GM19468 (cell line): Measurements from ENCODE around the gene ZNF222.

Experiments used
- ATAC-seq: cut with Tn5 transposase; IDR thresholded peaks from one replicate; pipeline ENCODE4 v1.9.1; 2021; ENCODE audit warnings: mild to moderate bottlenecking, moderate library complexity, moderate number of reproducible peaks; ENCODE audit not compliant: unreplicated experiment; ENCODE audit errors: extremely low read depth

Gene ZNF222

DNA sequence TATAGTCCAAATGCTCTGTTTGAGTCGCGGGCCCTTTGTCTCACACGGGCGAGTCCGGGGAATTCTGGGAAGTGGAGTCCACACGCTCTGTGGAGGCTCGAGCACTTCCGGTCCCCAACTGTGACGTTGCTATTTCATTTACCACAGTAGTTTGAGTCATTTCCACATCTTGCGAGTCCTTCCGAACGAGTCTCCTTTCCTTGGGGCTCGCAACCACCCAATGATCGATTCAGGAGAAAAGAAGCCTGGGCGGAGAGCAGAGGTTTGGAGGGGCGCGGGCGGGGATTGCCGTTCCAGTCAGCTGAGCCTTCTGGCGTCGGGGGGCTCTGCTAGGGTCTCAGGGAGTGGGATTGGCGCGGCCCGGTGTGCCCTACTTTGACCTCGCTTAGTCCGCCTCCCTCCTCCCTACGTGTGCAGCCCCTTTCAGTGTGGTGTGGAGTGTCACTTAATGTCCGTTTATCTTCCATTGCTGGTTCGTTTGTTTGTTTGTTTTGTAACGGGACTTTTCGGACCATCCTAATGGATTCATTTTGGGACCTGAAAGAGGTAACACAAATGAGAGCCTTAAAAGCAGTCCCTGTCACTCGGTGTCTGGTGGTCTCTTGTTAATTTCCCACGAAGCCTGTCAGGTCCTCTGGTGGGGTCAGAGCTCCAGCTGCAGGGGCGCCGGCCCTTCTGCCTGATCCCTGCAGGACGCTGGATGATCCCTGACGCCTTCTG, at the start of gene ZNF222:
Gene ZNF222 (plus strand): TSS at position 163 of the 720 bp plus-strand sequence. CDS start 58 bp downstream, at position 221.
- ATAC-seq = peak; percentile 71

DNA sequence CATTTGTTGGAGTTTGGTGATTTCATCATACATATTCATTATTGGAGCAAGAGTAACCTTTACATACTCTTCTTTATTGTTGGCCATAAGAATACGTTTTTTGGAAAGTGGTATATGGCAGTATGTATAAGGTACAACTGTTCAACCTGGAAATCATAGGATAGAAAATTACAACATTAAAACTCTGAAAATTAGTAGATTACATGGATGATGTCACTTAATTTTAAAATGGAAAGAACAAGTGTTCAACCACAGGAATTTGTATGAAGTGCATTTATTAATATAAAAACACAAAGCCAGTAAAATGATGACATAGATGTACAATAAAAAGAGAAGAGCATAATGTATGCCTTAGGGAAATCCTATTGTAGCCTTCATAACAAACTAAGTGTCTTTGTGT, 48.4 kb upstream of the ZNF222 start:
- no peak for ATAC-seq

DNA sequence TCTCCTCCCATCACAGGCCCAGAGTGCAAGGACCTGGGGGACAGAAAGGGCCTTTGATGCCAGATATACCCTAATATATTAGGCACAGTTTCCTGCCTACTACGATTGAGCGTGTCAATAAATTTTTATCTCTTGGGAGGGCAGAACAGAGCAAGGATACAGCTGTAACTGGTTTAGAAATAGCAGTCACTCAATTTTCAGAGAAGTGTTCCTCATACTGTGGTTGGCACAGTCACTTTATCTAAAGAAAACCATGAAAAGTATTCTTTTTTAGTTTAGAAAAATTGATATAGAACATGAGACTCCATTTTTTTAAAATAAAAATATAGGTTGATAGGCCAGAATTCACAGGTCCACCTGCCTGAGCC, 41.7 kb upstream of the ZNF222 start:
- ATAC-seq = no peak

DNA sequence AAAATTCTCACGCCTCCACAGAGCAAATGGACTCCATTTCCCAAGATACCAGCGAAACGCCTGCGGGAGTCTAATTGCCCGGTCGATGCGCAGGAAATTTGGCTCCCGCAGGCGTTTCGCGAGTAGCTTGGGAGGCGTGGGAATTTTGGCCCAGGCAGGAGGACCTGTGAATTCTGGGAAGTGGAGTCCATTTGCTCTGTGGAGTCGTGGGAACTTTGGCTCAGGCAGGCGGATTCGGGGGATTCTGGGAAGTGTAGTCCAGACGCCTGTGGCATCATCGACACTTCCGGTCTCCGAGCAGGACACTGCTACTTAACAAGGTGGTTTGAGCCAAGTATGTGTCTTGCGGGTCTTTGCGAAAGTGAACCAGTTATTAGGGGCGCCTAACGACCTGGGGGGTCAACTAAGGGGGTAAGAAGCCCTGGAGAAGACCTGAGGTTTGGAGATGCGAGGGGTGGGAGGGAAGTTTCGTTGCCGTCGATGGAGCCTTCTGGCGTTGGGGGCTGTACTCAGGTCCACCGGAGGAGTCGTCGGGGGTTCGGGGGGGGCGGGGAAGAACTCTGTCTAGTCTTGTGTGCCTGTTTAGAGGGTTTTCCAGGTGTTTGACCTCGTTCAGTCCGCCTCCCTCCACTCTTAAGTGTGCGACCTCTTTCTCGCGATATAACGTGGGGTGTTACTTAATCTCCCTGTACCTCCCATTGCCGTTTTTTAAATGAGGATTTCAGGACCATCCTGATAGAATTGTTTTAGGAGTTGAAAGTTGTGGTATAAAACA, 41.1 kb upstream of the ZNF222 start, which contains the start of gene ZNF155:
Gene ZNF155 (plus strand): TSS at position 277 of the 775 bp plus-strand sequence. CDS start 4,356 bp downstream, outside the sequence.
- ATAC-seq = peak; percentile 19

DNA sequence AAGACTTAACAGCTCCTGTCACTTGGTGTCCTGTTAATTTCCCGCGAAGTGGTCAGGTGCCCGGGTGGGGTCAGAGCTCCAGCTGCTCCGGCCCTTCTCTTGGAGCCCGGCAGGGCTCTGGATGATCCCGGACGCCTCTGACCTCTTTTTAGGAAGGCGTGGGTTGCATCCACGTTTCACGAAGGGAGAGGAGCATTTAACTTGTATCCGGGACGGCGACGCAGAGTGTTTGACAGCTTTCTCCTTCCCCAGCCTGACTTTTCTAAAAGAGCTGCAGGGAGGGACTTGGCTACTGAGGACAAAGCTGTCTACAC, 40.5 kb upstream of the ZNF222 start:
- no peak for ATAC-seq

DNA sequence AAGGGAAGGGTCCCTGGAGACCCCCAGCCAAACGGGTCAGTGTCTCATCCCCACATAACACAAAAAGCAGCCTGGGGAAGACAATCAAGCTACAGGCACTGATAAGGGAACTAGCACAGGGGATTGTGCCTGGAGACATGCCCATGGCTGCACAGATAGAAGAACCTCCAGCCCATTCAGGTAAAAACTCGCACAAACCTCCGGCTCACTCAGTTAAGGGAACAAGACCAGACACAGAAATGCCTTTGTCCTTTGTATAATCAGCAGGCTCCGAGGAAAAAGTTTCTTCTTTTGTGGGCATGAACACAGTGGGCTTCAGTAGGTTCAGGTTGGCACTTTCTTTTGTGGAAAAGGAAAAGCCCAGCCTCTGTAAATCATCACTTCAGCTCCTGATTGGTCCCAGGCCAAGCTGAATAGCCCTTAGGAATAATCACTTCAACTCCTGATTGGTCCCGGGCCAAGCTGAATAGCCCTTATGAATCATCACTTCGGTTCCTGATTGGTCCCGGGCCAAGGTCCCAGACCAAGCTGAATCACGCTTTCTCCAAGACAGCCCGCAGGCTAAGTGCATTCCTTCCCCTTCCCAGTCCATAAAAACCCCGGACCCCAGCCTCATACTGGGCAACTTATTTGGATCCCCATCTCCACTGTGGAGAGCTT, 27.4 kb upstream of the ZNF222 start:
- ATAC-seq = no peak

DNA sequence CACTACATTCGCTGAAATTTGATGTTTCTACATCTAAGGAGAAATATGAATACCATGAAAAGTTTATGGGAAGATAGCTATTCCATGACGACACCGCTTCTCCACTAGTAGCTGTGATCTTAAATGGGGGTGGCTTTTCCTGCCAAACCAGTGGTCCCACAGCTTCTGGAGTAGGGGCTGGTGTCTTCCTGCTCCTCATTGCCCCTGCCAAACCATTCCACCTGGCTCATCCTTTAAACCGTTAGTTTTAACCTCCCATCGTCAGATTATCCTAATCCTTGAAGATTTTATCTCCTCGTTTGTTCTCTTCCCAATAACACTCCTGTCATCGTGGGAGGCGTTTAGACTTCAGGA, 23.0 kb upstream of the ZNF222 start:
- ATAC-seq = no peak

DNA sequence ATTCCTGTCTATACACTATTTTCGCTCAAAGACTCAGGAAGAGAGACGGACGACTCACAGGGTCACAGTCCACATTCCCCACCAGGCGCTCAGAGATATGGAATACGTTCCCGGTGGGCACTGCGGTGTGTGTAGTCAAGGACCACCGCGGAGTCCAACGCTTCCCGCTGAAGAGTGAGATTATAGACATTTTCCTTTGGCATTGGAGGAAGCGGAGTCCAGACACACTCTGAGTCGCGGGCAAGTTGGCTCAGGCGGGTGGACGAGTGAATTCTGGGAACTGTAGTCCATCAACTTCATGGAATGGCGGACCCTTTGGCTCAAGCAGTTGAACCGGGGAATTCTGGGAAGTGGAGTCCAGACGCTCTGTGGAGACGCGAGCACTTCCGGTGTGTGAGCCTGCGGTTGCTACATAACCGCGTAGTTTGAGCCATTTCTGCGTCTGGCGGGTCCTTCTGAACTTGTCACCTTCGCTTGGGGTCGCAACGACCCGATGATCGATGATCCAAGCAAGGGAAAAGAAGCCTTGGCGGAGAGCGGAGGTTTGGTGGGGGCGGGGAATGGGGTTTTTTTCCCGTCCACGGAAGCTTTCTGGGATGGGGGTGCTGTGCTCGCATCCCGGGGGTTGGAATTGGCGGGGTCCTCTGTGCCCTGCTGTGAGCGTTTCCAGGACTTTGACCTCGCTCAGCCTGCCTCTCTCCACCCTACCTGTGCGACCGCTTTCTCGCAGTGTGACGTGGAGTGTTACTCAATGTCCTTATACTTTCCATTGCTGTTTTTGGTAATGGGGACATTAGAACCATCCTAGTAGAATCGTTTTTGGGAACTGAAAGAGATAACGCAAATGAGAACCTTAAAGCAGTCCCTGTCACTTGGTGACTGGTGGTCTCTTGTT, 22.4 kb upstream of the ZNF222 start, which contains the start of gene ZNF230:
Gene ZNF230 (plus strand): TSS at position 392 of the 895 bp plus-strand sequence. CDS start 4,122 bp downstream, outside the sequence.
- ATAC-seq = peak; percentile 35

DNA sequence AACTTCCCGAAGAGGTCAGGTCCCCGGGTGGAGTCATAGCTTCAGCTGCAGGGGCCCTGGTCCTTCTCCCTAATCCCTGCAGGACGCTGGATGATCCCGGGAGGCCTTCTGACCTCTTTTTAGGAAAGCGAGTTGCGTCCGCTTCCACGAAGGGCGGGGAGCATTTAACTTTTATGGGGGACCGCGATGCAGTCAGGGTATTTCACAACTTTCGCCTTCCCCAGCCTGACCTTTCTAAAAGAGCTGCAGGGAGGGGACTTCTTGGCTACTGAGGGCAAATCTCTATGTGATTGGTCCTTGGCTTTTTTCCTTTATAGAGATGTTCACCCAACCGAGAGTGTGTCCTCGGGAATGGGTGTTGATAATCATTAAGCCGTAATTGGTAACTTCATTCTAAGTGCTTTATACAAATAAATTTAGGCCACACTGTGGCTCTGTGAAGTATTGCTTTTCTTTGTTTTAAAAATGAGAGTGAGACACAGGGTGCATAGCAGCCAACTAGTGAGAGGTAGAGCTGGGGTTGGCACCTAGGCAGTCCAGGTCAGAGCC, 21.6 kb upstream of the ZNF222 start:
- ATAC-seq = no peak

DNA sequence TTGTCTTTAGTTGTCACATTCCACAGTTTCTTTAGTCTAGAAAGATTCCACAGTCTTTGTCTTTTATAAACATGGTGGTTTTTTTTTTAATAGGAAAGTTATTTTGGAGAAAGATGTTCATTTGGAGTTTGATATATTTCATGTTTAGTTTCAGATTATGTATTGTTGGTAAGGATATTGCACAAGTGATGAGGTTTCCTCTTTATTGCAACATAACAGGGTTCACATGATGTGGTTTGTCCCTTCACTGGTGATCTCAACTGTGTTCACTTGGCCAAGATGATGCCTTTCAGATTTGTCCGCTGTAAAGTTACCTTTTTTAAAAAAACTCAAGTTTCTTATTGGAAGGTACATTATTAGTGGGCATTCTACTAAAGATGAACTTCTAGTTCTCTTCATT, 19.2 kb upstream of the ZNF222 start:
- no peak for ATAC-seq

DNA sequence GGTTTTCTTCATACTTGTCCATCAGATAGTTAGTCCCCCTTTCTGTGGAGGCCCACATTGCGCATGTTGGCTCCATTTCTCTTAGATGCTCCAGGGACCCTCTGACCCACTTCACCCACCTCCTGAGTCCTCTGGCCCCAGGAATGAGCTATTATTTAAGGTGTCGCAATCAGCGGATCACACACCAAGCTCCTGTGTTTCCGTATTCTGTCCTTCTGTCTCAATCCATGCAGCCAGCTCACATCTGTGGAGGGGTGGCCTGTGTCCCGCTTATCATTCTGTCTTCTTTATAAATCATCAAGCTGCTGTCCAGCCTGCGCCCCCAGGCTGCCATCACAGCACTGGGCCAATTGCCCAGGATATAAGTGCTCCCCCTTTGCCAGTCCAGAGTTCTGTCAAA, 17.7 kb upstream of the ZNF222 start:
- no peak for ATAC-seq

DNA sequence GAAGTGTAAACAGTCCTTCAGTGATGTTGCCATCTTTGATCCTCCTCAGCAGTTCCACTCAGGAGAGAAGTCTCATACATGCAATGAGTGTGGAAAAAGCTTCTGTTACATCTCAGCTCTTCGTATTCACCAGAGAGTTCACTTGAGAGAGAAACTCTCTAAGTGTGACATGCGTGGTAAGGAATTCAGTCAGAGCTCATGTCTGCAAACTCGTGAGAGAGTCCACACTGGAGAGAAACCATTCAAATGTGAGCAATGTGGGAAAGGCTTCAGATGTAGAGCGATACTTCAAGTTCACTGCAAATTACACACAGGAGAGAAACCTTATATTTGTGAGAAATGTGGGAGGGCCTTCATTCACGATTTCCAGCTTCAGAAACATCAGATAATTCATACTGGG, 14.7 kb upstream of the ZNF222 start:
- ATAC-seq = no peak

DNA sequence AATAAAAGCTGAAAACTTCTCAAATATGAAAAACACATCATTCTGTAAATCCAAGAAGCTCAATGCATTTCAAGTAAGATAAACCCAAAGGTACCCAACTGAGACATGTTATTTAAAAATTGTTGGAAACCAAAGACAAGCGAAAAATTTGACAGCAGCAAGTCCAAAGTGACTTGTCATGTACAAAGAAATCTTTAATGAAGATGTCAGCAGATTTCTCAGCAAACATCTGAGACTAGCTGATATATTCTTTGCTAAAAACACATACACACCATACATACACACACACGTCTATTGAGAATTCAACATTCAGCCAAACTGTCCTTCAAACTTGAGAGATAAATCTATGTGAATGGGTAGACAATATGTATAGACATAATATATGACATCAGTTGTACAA, 5.7 kb upstream of the ZNF222 start:
- ATAC-seq = no peak

DNA sequence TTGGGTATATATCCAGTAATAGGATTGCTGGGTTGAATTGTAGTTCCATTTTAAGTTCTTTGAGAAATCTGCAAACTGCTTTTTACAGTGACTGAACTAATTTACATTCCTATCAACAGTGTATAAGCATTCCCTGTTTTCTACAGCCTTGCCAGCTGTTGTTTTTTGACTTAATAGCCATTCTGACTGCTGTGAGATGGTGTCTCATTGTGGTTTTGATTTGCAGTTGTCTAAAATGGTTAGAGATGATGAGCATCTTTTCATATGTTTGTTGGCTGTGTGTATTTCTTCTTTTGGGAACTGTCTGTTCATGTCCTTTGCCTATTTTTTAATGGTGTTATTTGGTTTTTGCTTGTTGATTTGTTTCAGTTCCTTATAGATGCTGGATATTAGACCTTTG, 4.0 kb upstream of the ZNF222 start:
- no peak for ATAC-seq

DNA sequence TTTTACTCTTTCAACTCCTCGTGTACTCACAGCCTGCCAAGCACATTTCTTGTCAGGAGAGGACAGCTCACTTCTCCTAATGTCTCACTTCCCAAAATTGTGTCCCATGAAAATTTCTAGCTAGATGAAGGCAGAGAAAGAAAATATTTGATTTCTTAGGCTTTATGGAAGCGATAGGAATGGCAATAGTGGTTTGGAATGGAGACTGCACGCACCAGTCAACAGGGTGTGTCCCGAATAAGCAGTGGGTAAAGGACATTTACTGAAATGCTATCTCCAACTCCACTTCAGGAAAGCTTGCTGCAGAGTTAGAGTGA, 321 bp upstream of the ZNF222 start:
- ATAC-seq = no peak

DNA sequence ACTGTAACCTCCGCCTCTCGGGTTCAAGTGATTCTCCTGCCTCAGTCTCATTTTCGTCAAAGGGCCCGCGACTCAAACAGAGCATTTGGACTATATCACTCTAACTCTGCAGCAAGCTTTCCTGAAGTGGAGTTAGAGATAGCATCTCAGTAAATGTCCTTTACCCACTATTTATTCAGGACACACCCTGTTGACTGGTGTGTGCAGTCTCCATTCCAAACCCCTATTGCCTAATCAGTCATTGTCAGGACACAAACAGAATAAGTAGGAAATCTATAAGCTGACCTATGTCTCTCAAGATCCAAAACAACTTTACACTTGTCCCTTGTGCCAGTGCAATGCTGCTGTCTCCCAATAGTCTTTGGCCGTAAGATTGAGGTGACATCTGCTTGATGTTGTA, 1.4 kb downstream of the ZNF222 start:
- ATAC-seq = no peak

DNA sequence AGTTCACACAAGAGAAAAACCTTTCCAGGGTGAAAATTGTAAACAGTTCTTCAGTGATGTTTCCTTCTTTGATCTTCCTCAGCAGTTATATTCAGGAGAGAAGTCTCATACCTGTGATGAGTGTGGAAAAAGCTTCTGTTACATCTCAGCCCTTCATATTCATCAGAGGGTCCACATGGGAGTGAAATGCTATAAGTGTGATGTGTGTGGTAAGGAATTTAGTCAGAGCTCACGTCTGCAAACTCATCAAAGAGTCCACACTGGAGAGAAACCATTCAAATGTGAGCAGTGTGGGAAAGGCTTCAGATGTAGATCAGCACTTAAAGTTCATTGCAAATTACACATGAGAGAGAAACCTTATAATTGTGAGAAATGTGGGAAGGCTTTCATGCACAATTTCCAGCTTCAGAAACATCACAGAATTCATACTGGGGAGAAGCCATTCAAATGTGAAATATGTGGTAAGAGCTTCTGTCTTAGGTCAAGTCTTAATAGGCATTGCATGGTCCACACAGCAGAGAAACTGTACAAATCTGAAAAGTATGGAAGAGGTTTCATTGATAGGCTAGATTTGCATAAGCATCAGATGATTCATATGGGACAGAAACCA, 6.9 kb downstream of the ZNF222 start:
- no peak for ATAC-seq

DNA sequence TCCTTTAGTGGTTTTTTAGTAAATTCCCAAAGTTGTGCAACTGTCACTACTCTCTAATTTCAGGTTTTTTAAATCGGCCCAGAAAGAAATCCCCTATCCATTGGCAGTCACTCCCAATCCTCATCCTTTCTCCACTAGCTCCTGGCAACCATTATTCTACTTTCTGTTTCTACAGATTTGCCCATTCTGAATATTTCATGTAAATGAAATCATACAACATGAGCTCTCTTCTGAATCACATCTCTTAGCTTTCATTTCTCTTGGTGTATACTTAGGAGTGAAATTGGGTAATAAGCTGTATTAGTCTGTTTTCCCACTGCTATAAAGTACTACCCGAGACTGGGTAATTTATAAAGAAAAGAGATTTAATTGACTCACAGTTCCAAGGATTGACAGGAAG, 17.0 kb downstream of the ZNF222 start:
- no peak for ATAC-seq

DNA sequence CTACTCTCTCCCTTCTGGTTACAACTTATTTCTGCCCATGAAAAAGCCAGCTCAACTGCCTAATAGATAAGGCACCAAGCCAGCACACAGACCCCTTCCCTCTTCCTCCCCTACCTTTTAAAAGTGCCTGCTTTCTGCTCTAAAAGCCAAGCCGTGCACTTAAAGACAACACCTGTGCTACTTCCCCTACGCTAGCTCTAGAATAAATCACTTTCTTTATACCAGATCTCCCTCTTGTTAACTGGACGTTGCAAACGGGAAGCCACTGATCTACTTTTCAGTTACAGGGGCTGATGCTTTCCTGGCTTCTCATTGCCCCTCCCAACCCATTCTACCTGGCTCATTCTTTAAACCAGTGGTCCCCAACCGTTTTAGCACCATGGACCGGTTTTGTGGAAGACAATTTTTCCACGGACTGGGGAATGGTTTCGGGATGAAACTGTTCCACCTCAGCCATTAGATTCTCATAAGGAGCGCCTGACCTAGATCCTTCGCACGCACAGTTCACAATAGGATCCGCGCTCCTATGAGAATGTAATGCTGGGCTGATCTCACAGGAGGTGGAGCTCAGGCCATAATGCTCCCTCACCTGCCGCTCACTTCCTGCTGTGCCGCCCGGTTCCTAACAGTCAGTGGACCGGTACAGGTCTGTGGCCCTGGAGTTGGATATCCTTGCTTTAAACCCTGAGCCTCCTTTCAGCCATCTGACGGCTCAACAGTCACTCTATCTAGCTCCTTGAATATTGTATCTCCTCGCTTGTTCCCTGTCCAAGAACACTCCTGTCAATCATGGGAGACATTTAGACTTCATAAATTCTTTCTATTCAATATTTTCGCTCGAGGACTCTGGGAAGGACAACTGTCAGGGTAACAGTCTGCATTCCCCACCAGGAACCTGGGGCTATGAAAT, 25.8 kb downstream of the ZNF222 start:
- ATAC-seq = no peak
